Endothelial cell of umbilical vein (primary cell): ENCODE data around the gene C20orf173.

ENCODE experiments used
- JUN ChIP-seq: IDR thresholded peaks from 2 replicates; pipeline ENCODE4 v1.6.1; 2011; ENCODE audit warnings: borderline replicate concordance, low read depth; ENCODE audit not compliant: insufficient read length, insufficient read depth
- POLR2A ChIP-seq: IDR thresholded peaks from 2 replicates; pipeline ENCODE4 v1.6.1; 2012; ENCODE audit warnings: low read depth, mild to moderate bottlenecking, control low read depth, low read length

- no peak for TF ChIP-seq JUN
- no peak for TF ChIP-seq POLR2A
Measured at GRCh38 chr20:35492352-35492751, 37.1 kb downstream of the C20orf173 start.
